Lung microvascular endothelial cell (primary cell): ENCODE measurements around the gene SSX2IP. TPM values are rescaled to one million over a fixed set of nuclear protein-coding genes. Genes with fewer than 3 reads are reported as not detected.
"Not testable (repeated sequence)": the region's sequence is repeated elsewhere in the genome, so short reads cannot be mapped to it uniquely, and the experiment has no call there.

ENCODE experiments used
- DNase-seq, 2 donors: peaks; one replicate each; pipeline versions ENCODE4 v3.0.0 to v3.0.0-alpha.2; 2010; ENCODE audit warnings: low read depth in 2 of 2
- total RNA-seq: library from RNA; depleted of rRNA; stranded (reverse); fragments of >200 nt; gene quantifications from 2 replicates; pipeline ENCODE4 v1.2.1, GENCODE V29; 2014

Gene SSX2IP
- total RNA-seq, 1 donor from 2014 or later: 0.60 TPM

- DNase-seq: no peak
Observed at GRCh38 chr1:84617349-84617748, 72.9 kb downstream of the SSX2IP start.

DNA sequence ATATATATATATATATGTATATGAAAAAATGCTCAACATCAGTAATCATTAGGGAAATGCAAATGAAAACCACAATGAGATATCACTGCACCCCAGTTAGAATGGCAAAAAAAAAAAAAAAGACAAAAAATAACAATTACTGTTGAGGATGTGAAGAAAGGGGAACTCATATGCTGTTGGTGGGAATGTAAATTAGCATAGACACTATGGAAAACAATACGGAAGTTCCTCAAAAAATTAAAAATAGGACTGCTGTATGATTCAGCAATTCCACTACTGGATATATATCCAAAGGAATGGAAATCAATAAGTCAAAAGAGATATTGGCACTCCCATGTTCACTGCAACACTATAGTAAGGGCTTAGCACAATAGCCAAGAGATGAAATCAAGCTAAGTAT, 74.5 kb downstream of the SSX2IP start:
- no peak for DNase-seq

DNA sequence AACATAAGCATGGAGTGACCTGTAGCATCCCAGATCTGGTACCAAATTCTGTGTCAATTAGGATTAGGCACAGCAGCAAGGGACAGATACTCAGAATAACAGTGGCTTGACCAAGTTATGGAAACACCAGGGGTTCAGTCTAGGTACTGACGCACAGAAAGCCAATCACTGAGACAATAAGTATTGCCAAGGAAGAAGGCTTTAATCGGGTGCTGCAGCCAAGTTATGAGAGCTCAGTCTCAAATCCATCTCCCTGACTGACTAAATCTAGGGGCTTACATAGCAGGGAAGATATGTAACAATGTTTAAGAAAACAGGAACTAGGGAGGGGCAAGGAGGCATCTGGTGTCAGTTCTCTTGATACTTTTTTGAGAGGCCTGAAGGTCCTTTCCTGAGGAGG, 76.4 kb downstream of the SSX2IP start:
- no peak for DNase-seq

DNA sequence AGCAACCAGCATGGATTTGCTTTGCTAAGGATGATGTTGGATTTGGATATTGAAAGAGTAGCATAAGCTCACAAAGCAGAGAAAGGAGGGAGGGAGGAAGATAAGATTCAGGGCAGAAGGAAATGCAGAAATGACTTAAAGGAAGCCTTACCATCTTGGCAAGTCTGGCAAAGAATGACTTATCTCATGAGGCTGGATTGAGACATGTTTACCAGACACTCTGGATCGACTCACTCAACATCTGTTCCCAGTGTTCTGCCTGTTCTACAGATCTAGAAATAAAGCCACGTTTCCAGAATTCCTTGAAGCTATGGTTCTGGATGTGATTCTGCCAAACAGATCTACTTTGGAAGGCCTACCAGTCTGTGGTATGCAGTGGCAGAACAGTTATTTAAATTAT, 77.2 kb downstream of the SSX2IP start:
- DNase-seq: peak in 1 of 2 donors; percentile 20

- DNase-seq: peak in 1 of 2 donors; percentile 70
Observed at GRCh38 chr1:84611796-84612195, 78.5 kb downstream of the SSX2IP start.

GRCh38 chr1:84611091-84611490, 79.2 kb downstream of the SSX2IP start:
- peak in 1 of 2 donors; percentile 22 for DNase-seq

- DNase-seq: no peak
Observed at GRCh38 chr1:84606977-84607376, 83.3 kb downstream of the SSX2IP start.

DNA sequence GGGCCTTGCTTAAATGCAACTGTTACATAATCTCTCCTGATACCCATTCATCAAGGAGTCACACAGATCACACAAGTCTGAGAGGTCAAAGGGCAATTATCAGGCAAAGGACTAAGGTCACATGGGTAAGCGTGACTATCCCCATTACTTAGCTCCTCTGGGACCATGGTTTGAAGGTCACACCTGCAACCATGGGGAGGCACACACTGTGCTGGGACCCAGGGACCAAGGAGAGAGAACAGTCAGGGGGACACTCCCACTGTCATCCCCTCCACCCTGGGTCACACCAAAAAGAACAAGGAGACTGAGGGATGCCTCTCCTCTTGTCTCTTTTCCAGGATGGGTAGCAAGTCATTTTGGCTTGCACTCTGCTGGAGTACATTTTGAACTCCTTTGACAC, 85.1 kb downstream of the SSX2IP start:
- DNase-seq: no peak

- peak; percentile 37 to 94 for DNase-seq
Observed at GRCh38 chr1:84603941-84604830, 86.1 kb downstream of the SSX2IP start.

- peak in 1 of 2 donors; percentile 60 for DNase-seq
Observed at GRCh38 chr1:84603223-84603622, 87.0 kb downstream of the SSX2IP start.

DNA sequence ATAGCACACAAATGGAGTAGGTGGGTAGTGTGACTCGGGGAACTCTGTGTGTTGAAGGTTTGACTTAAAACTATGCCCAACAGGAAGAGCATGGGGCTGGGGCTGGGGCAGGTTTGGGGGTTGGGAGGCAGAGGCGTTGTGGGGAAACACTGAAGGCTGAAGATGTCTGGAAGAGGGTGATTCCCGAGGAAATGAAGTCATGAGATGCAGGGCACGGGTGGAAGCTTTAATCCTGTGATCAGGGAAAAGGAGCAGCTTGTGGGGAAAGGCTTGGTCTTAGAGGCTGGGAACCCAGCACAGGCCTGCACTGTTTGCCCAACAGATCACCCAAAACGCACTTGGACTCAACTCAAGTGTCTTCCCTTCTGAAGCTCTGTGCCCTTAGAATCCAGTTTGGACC, 89.5 kb downstream of the SSX2IP start:
- DNase-seq: peak in 1 of 2 donors; percentile 69

- DNase-seq: peak; percentile 29 to 86
Observed at GRCh38 chr1:84598846-84599741, 91.2 kb downstream of the SSX2IP start.

GRCh38 chr1:84598418-84598817, 91.8 kb downstream of the SSX2IP start:
- DNase-seq: no peak

DNA sequence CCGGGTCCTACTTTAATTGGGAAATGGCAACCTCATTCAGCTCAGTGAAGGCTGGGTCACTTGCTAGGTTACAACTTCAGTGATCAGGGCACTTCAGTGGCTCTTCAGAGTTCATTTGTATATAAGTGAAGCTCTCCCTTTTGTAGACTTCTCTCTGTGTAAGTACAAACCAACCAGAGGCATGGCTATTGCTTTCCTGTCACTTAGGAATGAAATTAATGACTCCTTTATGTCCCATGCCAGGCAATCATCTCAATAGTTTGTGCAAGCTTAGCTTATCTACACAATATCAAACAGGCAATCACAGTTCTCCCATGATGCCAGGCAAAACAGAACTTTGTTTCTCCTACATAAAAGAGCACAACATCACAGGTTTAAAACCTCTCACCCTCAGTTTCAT, 93.2 kb downstream of the SSX2IP start:
- no peak for DNase-seq

GRCh38 chr1:84594959-84595358, 95.3 kb downstream of the SSX2IP start:
- not testable (repeated sequence) for DNase-seq

Other genes with a start within 250 kb of the SSX2IP start
- gene RPF1, start 211.2 kb downstream of the SSX2IP start, total RNA-seq: 21.4 and 23.4 TPM in 2 replicates
- 0.22 and 0.99 TPM in 2 replicates for gene SPATA1, start 184.1 kb downstream of the SSX2IP start, total RNA-seq
- gene GNG5, start 183.9 kb downstream of the SSX2IP start, total RNA-seq: 11.1 and 17.7 TPM in 2 replicates
- 3.1 and 4.6 TPM in 2 replicates for gene CTBS, start 116.0 kb downstream of the SSX2IP start, total RNA-seq
- gene LPAR3, start 202.7 kb upstream of the SSX2IP start, total RNA-seq: under 0.01 TPM in 1 of 2 replicates, not detected in the other